Right lobe of liver (tissue), 6 donors: ENCODE data around the gene SHKBP1. TPM values are rescaled to one million over a fixed set of nuclear protein-coding genes. Genes with fewer than 3 reads are reported as not detected.
"Not testable (repeated sequence)": the region's sequence is repeated elsewhere in the genome, so short reads cannot be mapped to it uniquely, and the experiment has no call there.

Source experiments
- ATAC-seq, 4 donors: fragments of 200-7000 bp; cut with Tn5 transposase; one replicate each; pipeline ENCODE4 v1.9.1; 2020; ENCODE audit warnings: mild to moderate bottlenecking in 4 of 4, moderate library complexity in 4 of 4
- DNase-seq, 3 donors: peaks; one replicate each; pipeline ENCODE4 v3.0.0-alpha.2; 2020
- H3K27ac ChIP-seq, 3 donors: fragments of 200-600 bp; one replicate each; pipeline ENCODE4 v1.8.0; 2022
- H3K27me3 ChIP-seq, 2 donors: fragments of 200-600 bp; one replicate each; pipeline ENCODE4 v1.8.0; 2022
- H3K36me3 ChIP-seq, 4 donors: fragments of 200-600 bp; sonication (generic) in 1 of 4; one replicate each; pipeline versions ENCODE4 v1.5.1 to v1.8.0; 2017 to 2022; ENCODE audit warnings: control low read depth in 1 of 4
- H3K4me1 ChIP-seq, 4 donors: fragments of 200-600 bp; sonication (generic) in 1 of 4; one replicate each; pipeline versions ENCODE4 v1.5.1 to v1.8.0; 2017 to 2022; ENCODE audit warnings: control low read depth in 1 of 4
- H3K4me3 ChIP-seq, 3 donors: fragments of 200-600 bp; one replicate each; pipeline ENCODE4 v1.8.0; 2022
- H3K9me3 ChIP-seq, 4 donors: fragments of 200-600 bp; sonication (generic) in 1 of 4; one replicate each; pipeline versions ENCODE4 v1.5.1 to v1.8.0; 2017 to 2022; ENCODE audit warnings: control low read depth in 1 of 4
- CTCF ChIP-seq, 4 donors: fragments of 200-600 bp in 3 of 4; fragments of 450-650 bp in 1 of 4; IDR thresholded peaks; one replicate each; pipeline versions ENCODE4 v1.5.1 to v1.8.0; 2016 to 2022; ENCODE audit warnings: antibody characterized with exemption in 4 of 4, mild to moderate bottlenecking in 2 of 4
- POLR2A ChIP-seq: fragments of 450-650 bp; IDR thresholded peaks from one replicate; pipeline ENCODE4 v1.6.1; 2017; ENCODE audit warnings: antibody characterized with exemption, mild to moderate bottlenecking
- WGBS: methylation state at CpG from one replicate; pipeline ENCODE4 v1.1.6; 2018; ENCODE audit warnings: low coverage, low lambda C conversion rate; ENCODE audit not compliant: insufficient coverage; ENCODE audit errors: missing lambda C conversion rate; 5-methylcytosine and 5-hydroxymethylcytosine counted together
- intact Hi-C, 2 donors: fragments of 100-400 bp; cut with DNase I; formaldehyde crosslinking; loops; one replicate each; pipeline versions ENCODE4 v1.11.2 to v1.14.1; 2022
- total RNA-seq, 6 experiments: library from RNA; depleted of rRNA in 2 of 6; stranded (reverse); fragments of >200 nt in 2 of 6; fragmentation: NEBNext Ultra II Directional in 3 of 6; extraction: Animal tissue kit (Norgen Biotek cat#: 25700) in 3 of 6; gene quantifications; one replicate each; pipeline versions ENCODE4 v1.1.0 to v1.2.4, GENCODE V29; 2016 to 2023
- donor health status: DM: no; HTN: yes; CAD: no.
- donor health status: DM: no; HTN: no; CAD: no.
- donor health status: DM: no; HTN: no; CAD: no.
- donor health status: DM: no; HTN: yes; CAD: no.
- donor health status: DM: no; HTN: yes; CAD: no.

SHKBP1 gene
- total RNA-seq, 6 experiments from 2014 or later: 16.1 to 29.0 (median 22.4) TPM

- Histone ChIP-seq H3K27ac (no peak overlapping the region), H3K9me3 (no peaks in the 10 kb centered on the region), H3K36me3 (no peaks in the 10 kb centered on the region), H3K27me3 (no peaks in the 10 kb centered on the region), H3K4me1 (no peaks in the 10 kb centered on the region), H3K4me3 (no peak overlapping the region)
- TF ChIP-seq POLR2A (no peak), CTCF (IDR thresholded peaks at IDR 0.05) (no peak)
- intact Hi-C loops: loop anchor here in 1 of 2 donors (10.0 kb wide), 1 partner anchor 324 kb away; the partner anchor contains the start of gene TTC9B
- 51% methylated on average over 3 of the region's 4 CpGs for WGBS
- DNase-seq (no peak), ATAC-seq (no peak)
Measured at GRCh38 chr19:40539070-40539469, 37.6 kb upstream of the SHKBP1 start.

- ATAC-seq: no peak
- no peak for DNase-seq
- WGBS: 69% methylated on average over 6 of the region's 6 CpGs
- intact Hi-C loops: no loop called here
- Histone ChIP-seq H3K4me1 (no peaks in the 10 kb centered on the region), H3K4me3 (no peak overlapping the region), H3K27ac (no peak overlapping the region), H3K27me3 (no peaks in the 10 kb centered on the region), H3K36me3 (no peaks in the 10 kb centered on the region), H3K9me3 (no peaks in the 10 kb centered on the region)
- TF ChIP-seq POLR2A (no peak), CTCF (IDR thresholded peaks at IDR 0.05) (no peak)
Measured at GRCh38 chr19:40542202-40542859, 34.3 kb upstream of the SHKBP1 start.

GRCh38 chr19:40543029-40543597, 33.6 kb upstream of the SHKBP1 start:
- Histone ChIP-seq H3K36me3 (no peaks in the 10 kb centered on the region), H3K9me3 (no peaks in the 10 kb centered on the region), H3K4me3 (no peak overlapping the region), H3K27me3 (no peaks in the 10 kb centered on the region), H3K4me1 (no peaks in the 10 kb centered on the region), H3K27ac (no peak overlapping the region)
- WGBS: 94% methylated on average over 3 of the region's 6 CpGs
- intact Hi-C loops: no loop called here
- TF ChIP-seq CTCF (IDR thresholded peaks at IDR 0.05) (no peak), POLR2A (no peak)
- DNase-seq (no peak), ATAC-seq (no peak)

GRCh38 chr19:40546153-40546841, 30.4 kb upstream of the SHKBP1 start:
- H3K27ac ChIP-seq, ATAC-seq, H3K27me3 ChIP-seq, H3K4me1 ChIP-seq, H3K9me3 ChIP-seq, H3K36me3 ChIP-seq, DNase-seq, H3K4me3 ChIP-seq, intact Hi-C loops: not testable (repeated sequence)
- WGBS: 67% methylated on average over 3 of the region's 3 CpGs

- H3K36me3 ChIP-seq, H3K27me3 ChIP-seq, DNase-seq, H3K9me3 ChIP-seq, ATAC-seq, intact Hi-C loops, H3K27ac ChIP-seq, H3K4me3 ChIP-seq, H3K4me1 ChIP-seq: not testable (repeated sequence)
- 75% methylated on average over 2 of the region's 4 CpGs for WGBS
Measured at GRCh38 chr19:40547190-40547589, 29.5 kb upstream of the SHKBP1 start.
